Posterior cingulate gyrus (tissue), 11 donors: ENCODE results near the gene ULBP3.
"Not testable (repeated sequence)": the region's sequence is repeated elsewhere in the genome, so short reads cannot be mapped to it uniquely, and the experiment has no call there.

Source experiments
- DNase-seq, 10 donors: peaks; one replicate each; pipeline versions ENCODE4 v3.0.0 to v3.0.0-alpha.2; 2020 to 2021; ENCODE audit warnings: mixed read lengths in 3 of 10
- intact Hi-C: fragments of 100-400 bp; cut with DNase I; formaldehyde crosslinking; loops from one replicate; pipeline ENCODE4 v1.15.1; 2023

Gene ULBP3

DNA sequence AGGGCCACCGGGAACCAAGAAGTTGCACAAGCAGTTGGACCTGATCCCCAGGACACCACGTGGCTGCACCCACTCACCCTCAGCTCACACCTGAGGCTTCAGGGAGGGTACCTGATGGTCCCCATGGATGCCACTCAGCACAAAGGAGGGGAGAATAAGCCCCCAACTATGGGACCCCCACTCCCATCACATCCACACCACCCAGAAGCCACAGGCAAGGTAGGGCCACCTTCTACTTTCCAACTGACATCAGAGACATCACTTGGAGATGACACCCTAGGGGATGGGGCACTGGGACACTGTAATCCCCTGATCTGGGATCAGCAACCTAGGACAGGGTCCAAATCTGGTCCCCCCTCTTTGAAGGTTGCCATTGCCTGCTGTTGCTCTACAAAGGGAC lies 44.9 kb downstream of the ULBP3 start:
- intact Hi-C loops = not testable (repeated sequence)
- peak in 1 of 10 donors; percentile 38 for DNase-seq

DNA sequence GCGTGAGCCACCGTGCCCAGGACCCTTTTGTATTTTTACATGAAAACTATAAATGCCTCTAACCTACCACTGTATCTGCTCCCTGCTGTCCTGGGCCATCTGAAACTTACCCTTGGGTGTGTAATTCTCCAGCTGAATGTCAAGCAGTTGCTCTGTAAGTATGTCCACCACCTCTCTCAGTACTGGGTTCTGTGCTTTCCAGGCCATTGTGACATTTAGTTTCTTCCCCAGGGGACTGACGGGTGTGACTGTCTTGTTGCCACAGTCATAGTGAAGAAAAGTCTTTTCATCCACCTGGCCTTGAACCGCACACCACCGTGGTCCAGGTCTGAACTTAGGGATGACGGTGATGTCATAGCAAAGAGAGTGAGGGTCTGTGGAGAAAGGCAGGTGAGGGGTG lies 47.1 kb downstream of the ULBP3 start:
- DNase-seq, intact Hi-C loops: not testable (repeated sequence)

DNA sequence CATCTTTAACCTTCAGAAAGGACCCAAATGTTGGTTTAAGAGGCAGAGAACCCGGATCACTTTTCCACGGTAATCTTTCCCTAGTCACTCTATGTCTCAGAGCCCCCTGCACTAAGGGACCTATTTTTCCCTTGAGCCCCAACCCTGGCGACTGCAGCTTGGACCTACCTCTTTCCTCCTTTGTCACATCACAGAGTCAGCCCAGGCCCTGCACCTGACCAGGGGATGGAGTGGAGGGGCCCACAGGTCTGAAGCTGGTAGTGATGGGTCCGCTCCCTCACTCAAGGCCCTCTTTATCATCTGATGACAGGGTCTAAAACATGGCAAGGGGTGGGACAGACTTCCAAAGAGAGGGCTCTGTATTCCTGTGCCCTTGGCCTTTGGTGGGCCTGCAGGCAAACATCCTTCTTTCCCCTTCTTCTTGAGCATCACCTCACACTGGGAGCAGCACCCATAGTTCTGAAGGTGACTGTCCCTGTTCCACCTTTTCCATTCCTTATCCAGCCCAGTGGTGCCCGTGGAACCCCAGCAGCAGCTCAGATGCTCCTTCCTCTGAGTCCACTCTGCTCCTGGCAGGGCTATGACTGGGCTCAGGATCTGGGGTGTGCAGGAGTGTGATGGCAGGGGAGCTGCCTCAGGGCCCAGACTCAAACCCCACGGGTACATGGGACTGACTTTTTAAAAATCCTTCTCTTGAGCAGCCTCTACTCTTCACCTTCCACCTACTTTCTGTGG lies 49.9 kb downstream of the ULBP3 start:
- peak in 1 of 10 donors; percentile 62 for DNase-seq

DNA sequence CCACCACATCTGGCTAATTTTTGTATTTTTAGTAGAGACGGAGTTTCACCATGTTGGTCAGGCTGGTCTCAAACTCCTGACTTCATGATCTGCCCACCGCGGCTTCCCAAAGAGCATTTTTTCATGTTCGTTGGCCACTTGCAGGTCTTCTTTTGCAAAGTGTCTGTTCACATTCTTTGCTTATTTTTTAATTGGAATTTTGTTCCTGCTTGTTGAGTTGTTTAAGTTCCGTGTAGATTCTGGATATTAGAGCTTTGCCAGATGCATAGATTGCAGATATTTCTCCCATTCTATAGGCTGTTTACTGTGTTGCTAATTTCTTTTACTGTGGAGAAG lies 51.8 kb downstream of the ULBP3 start:
- DNase-seq = not testable (repeated sequence)
- intact Hi-C loops = loop anchor here (5.0 to 10.0 kb wide), 2 partner anchors 185 to 472 kb away; partner anchors contain the start of gene PPIL4

More for the DNA sequence above, 49.9 kb downstream of the ULBP3 start:
- intact Hi-C loops = loop anchor here (5.0 to 10.0 kb wide), 2 partner anchors 187 to 474 kb away; partner anchors contain the start of gene PPIL4

DNA sequence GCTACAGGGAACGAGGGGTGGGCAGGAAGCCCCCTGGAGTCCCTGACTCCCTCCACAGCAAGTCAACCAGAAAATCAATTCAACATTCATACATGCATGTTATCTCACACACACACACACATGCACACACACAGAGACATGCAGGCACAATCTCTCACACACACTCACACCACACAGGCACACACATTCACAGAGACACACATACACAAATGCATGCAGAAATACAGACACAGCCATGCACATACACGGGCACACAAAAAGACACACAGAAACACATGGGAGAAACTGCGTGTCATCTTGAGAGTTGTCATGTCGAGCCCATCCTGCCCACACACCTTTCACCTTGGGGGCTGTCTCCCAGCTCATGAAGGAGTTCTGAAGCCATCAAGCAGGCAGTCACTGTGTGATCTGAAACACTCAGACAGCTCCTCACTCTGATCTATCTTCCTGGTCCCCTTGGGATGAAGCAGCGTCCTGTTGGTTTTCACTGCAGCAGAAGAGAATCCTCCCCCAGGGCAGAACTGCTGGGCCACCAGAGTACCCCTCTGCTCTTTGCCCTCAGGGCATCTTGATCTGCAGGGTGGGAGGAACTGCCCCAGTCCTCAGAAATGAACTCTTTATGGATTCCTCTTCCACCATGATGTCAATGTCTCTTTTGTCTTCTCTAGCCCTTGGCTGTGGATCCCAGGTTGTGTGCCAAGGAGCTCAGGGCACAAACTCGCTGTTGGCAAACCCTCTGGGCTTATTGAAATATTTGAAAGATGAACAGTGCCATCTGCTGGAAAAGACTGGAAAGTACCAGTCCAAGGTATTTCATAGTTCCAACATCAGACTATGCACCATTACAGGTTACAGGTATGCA lies 52.4 kb downstream of the ULBP3 start:
- intact Hi-C loops = loop anchor here (1.0 to 10.0 kb wide), 3 partner anchors 82 to 472 kb away; partner anchors contain the start of gene PPIL4
- peak in 7 of 10 donors; percentile 48 to 93 (median 62) for DNase-seq

DNA sequence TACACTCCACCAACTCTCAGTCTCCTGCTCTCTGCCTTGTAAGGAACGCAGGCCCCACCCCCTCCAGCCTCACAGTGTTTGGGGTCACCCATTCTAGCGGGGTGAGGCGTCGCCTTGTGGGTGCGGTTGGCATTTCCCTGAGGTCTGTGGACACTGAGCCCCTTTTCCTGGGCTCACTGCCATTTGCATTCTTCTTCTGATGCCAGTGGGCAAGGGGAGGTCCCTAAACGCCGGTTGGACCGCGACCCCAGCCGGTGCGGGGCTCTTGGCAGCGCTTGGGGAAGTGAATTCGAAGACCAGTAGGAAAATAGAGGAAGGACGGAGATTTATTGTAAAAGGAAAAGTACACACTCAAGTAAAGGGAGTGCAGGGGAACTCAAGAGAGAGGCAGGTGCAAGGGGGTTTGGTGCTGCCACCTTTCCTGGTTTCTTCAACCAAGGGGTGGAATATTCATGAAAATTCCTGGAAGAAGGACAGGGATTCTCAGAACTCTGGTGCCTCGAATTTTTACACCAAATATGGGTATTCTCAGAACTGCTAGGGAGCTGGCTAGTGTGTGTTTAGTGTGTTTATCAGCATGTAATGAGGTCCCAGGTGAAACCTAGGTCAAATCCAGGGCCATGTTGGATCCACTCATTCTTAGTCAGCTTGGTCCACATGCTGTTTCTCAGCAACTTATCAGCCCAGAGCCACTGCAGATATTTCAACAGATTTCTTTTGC lies 53.5 kb downstream of the ULBP3 start:
- not testable (repeated sequence) for DNase-seq
- intact Hi-C loops = loop anchor here (1.0 to 10.0 kb wide), 3 partner anchors 81 to 471 kb away; partner anchors contain the start of gene PPIL4

DNA sequence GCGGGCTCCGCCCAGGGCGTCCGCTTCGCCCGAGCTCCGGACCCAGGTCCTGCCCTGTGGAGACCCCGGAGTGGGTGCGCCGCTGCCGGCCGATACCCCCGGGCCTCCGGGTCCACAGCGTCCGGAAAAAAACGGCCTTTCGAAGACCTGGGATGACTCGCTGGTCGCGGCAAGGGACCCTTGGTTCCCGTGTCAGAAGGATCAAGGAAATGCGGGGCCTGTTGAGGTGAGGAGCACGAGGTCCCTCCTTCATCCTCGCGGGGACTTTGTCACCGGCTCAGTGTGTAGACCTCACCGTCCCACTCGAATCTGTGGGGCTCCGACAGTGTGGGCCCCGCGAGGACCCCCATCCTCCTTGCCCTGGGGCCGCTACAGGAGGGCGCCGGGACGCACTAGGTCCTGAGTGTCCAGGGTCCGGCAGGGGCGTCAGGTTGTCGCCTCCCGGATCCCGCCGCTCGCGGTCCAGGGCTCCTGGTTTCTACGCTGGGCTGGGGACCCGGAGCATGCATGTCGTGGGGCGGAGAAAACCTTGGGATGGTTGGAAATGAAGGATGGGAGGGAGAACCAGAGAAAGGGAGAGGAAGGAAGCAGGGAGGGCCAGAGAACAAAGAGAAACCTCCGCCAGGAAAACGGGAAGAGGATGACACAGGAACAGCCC lies 54.2 kb downstream of the ULBP3 start:
- intact Hi-C loops = loop anchor here (5.0 to 10.0 kb wide), 2 partner anchors 182 to 470 kb away; partner anchors contain the start of gene PPIL4
- not testable (repeated sequence) for DNase-seq

DNA sequence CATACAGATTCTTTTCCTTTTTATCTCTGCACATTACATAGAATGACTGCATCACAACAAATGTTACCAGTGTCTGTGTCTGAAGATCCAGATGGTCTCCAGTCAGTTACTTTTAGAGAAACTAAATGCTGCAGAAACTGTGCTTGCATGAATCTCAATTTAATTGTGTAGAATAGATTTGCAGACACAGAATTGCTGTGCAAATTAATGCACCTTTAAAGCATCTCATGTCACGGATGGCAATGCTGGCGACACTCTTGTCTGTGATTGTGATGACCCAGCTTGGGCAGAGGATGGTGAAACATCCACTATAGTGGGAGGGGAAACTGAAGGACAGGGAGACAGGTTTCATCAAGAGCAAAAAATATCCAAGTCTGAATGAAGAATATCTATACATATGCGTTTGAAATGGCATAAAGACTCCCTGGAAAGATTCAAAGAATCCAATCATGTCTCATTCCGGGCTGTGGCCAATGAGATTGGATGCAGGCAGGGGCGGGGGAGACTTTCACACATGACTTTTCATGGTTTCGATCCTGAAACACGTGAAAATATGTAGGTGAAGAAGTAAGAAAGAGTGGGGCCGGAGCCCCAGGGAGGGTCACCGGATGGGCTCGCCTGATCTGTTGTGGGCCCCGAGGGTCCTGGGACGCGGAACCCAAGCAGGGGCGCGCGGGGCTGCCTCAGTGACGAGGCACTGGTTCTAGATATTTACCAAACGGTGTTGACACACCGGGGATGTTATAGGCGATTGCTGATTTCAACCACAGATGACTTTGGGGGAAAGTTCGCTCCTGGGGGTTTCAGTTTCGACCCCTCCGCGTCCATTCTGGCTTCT lies 54.9 kb downstream of the ULBP3 start:
- intact Hi-C loops = loop anchor here (10.0 kb wide), 1 partner anchor 469 kb away; the partner anchor contains the start of gene PPIL4
- DNase-seq = not testable (repeated sequence)

DNA sequence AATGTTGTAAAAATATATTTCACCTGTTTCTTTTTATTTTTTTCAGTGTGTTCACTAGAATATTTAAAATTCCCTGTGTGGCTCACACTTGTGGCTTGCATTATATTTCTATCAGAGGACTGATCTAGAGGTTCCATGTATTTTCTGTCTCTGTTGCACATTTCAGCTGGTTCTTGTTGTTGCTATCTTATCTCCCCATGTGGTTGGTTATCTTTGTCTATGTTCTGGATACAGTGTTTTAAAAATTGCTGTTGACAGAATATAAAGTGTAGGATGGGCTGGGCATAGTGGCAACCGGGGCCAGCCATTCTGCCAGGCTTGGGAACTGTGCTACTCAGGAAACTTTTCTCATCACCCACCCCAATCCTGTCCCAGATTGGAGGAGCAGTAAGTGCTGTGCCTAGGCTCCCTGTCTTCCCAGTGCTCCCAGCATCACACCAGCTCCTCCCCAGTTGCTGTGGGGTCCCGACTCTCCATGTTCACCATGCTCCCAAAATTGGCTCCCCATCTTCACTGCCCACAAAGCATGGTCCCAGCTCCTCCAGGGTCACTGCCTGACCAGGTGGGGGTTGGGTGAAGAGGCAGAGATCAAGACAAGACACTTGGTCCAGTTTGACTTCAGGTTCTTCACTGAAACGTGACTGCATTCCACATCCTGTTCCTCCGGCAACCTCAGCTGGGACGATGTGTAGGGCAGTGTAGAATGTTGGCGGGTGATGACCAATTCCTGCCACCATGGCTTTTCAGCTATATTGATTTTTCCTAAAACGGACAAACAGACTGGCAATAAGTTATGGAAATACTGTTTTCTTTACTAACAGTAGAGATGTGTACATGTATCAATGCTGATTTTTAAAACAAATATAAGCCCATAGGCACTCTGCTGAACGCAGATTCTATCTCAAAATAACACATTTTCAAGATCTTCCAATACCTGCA lies 55.8 kb downstream of the ULBP3 start:
- intact Hi-C loops = loop anchor here (10.0 kb wide), 1 partner anchor 468 kb away; the partner anchor contains the start of gene PPIL4
- peak in 1 of 10 donors; percentile 5 for DNase-seq
